GM21723 (cell line): ENCODE results near the gene BAHCC1.

Experiments used
- ATAC-seq: cut with Tn5 transposase; IDR thresholded peaks from one replicate; pipeline ENCODE4 v1.9.1; 2021; ENCODE audit warnings: mild to moderate bottlenecking, moderate library complexity; ENCODE audit not compliant: unreplicated experiment

BAHCC1 gene

DNA sequence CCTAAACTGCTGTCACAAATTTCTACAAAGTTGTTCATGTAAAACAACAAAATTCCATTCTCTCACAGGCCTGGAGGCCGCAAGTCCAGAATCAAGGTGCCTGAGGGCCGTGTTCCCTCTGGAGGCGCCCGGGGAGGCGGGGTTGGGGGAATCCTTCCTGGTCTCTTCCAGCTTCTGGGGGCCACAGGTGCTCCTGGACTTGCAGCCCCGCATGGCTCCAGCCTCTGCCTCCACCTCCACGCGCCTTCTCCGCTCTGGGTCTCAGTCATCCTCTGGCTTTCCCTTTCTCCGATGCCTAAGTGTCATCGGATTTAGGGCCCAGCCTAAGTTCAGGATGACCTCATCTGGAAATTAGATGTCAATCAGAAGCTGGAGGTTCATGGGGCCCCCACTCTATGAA lies 28.6 kb upstream of the BAHCC1 start:
- no peak for ATAC-seq

DNA sequence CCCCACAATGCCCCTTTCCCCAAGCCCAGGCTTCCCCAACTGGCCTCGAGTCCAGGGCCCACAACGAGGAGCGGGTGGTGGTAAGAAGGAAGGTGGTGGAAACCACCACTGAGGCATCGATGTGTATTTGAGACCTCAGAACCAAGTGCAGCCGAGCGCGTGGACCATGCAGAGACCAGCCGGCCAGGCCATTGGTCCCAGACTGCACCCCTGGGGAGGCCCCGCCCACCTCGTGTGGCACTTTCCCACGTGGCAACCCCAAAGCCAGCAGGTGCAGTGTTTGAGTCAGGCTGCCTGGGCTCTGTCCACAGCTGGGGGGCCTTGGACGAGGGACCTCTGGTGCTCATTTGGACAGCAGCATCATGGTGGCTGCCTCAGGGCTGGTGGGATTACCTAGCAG lies 28.1 kb upstream of the BAHCC1 start:
- ATAC-seq = no peak

DNA sequence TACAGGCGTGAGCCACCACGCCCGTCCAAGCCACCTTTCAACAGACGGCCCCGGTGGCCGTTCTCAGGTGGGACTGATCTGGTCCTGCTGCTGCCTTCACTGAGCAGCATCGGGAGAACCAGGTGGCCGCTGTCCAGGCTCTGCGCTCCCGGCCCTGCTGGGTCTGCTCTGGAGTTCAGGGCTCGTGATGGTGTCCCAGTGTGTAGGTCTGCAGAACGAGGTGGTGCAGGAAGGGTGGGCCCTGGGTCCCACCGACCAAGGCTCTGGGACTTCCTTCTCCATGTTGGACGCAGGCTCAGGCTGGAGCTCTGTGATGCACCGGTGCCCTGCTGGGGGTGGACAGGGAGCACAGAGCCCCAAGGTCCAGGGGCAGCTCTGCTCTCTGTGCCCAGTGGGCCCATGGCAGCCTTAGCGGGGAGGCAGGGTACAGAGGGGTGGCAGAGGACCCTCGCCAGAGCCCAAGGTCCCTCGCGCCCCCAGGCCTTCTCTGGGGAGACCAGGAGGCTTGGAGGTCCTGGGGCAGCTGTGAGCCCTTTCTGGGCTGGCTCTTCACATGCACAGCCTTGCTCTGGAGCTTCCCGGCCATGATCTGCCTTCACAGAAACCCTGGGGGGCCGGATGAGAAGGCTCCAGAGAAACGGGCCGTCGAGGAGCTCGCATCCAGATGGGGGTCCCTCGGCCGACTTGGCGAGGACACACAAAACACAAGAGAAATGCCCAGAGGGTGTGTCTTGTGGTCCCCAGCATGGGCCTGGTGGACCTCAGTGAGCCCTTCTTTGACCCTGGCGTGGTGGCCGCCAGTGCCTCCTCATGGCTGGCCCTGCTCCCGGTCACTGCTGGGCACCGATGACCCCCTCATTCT lies 26.9 kb upstream of the BAHCC1 start:
- no peak for ATAC-seq

DNA sequence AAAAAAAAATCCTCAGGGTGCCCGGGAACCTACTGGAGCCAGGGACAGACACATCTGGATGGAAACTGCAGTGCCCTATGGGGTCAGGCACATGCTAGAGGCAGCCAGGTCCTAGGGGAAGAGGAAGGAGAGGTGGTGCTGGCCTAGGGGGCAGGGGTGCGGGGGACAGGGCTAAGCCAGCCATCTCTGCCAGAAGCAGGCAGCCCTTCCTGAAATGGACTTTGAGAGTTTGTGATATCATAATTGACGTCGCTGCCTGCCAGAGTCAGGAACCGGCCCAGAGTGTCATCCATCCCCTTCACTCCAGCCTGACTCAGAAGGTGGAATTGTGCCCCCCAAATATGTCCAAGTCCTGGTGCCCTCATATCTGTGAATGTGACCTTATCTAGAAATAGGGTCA lies 25.0 kb upstream of the BAHCC1 start:
- ATAC-seq = no peak

DNA sequence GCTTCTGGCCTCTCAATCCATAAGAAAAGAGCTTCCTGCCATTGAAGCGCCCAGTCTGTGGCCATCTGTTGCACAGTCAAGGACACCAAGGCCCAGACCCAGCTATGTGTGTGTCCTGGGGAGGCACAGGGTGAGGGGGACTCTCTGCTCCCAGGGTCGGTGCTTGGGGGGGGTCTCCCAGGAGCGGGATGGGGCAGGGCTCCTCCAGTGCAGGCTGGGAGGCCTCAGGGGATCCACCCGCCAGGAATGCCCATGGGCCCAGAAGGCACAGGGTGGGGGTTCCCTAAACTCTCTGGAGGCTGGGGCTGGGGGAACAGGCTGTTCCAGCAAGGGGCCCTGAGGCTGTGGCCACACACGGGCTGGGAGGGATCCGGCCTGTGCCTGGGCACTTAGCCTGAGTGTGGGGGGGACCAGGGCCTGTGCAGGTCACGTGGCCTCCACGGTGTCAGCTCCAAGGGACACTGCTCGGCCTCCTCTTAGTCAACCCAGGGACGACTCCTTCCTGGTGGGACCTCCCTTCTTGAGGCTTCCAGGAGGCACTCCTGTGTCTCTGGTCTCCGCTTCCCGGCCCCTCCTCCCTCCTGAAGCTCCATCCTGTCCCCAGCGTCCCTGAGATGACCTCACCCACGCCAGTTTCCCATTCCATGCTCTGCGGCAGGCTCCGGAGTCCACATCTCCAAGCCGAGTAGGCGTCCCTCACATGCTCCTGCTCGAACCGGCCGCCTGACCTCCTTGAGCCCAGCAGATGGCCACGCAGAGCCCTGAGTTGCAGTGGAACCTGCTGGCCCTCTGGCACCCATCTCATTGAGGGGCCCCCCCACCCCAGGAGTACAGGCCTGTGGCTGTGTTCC lies 23.1 kb upstream of the BAHCC1 start:
- ATAC-seq = no peak

DNA sequence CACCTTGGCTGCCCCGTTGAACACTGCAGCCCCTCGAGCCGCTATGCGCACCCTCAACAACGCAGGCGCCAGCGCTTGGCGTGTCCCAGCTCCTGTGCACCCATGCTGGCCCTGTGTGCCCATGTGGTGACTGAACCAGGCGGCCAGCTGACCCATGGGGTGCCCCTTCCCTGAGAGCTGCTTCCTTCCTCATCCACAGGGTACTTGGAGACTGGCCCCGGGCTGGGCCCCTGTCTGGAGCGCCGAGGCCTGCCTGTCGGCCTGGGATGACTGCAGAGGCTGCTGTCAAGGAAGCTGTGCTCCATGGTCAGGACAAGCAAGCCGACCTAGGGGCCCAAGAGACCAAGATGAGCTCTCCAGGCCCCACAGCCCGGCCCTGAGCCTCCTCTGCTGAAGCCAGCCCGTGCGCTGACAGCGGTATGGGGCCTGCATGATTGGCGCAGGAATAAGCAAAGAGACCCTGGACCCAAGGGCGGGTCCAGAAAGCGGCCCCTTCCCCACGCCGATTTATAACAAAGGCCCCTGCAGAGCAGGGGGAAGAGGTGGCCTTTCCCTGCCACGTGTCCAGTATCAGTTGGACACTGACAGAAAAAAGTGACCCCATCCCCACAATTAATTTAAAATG lies 21.6 kb upstream of the BAHCC1 start:
- ATAC-seq = no peak

DNA sequence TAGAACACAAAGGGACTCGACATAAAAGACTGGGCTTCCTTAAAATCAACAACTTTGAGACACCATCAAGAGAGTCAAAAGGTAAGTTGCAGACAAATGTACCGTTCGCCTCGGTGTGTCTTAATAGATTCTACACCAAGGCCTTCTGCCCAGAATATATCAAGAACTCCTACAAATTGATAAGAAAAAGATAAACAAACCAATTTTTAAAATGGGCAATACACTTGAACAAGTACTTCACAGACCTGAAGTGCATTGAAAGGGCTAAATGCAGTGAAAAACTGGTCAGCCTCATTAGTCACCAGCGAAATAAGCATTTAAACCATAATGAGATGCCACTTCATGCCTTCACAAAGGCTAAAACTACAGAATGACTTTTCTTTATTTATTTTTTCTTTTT lies 20.4 kb upstream of the BAHCC1 start:
- no peak for ATAC-seq

DNA sequence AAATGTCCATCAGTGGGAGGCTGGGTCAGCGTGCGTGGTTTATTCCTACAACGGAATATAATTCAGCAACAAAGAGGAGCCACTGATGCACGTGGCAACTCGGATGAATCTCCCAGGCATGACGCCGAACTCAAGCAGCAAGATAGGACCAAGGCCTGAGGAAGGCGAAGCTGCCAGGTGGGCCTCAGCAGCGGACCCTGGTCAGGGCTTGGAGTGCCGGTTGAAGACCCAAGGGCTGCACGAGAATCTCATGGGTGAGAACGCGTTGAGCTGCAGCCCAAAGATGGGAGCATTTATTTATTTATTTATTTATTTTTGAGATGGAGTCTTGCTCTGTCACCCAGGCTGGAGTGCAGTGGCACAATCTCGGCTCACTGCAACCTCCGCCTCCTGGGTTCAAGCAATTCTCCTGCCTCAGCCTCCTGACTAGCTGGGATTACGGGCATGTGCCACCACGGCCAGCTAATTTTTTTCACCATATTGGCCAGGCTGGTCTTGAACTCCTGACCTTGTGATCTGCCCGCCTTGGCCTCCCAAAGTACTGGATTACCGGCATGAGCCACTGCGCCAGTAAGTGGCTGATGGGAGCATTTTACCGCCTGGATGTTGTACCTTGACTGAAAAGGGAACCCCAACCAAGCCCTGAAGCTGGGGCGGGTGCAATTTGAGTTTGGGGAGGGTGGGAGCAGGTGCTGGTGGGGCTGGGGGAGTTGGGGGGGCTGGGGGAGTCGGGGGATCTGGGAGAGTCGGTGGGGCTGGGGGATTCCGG lies 18.1 kb upstream of the BAHCC1 start:
- no peak for ATAC-seq

DNA sequence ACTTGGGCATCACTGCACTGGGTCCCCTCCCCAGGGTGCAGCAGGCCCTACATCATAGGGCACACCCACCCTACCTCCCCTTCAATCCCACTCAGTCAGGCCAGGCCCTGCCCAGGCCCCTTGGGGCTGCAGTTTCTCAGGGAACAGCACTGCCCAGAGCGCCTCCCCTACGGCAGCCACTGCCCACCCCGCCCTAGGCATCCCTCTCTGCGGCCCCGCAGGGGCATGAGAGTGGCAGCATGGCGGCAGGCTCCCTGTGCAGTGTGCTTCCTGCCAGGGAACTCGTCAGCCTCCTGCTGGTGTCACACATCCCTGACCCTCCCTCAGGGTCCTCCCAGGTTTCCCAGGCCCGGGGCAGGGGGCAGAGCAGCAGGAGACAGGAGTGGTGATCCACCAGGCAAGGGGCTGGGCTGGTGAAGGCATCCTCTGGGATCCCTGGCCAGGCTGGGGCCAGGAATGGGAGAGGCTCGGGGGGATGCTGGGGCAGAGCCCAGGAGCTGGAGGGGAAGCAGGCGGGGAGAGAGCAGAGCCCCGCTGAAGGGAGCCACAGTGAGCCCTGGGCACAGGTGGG lies 16.2 kb upstream of the BAHCC1 start:
- no peak for ATAC-seq

DNA sequence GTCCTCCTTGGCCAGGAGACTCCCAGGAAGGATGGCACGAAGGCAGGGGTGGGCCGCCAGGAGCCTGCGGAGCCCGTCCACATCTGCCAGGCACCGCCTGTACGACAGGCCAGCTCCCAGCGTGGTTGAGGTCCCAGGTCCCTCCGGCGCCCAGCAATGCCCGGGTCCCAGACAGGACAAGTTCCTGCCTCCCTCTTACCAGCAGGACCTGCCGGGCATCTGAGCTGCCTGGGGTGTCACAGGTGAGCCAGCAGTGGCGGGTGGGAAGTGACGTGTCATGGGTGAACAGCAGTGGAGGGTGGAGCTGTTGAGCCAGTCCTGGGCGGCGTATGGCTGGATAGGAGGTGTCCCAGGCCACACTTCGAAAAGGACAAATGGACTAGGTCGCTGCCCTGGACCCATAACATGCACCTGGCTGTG lies 15.7 kb upstream of the BAHCC1 start:
- no peak for ATAC-seq

DNA sequence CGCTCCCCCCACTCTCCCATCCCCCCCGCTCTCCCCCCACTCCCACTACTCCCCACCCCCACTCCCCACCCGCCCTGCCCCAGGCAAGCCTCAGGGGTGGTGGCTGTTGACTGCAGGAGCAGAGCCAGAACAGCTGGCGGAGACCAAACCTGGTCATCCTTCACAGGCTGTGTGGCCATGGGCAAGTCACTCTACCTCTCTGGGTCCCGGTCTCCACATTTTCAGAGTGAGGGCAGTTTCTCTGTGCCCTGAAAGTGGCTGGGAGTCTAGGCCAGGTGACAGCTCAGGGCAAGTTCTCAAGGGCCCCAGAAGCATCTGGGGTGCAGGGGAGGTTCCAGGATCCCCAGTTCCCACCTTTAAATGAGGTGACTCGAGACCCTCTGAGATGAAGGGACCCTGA lies 15.1 kb upstream of the BAHCC1 start:
- ATAC-seq = no peak

DNA sequence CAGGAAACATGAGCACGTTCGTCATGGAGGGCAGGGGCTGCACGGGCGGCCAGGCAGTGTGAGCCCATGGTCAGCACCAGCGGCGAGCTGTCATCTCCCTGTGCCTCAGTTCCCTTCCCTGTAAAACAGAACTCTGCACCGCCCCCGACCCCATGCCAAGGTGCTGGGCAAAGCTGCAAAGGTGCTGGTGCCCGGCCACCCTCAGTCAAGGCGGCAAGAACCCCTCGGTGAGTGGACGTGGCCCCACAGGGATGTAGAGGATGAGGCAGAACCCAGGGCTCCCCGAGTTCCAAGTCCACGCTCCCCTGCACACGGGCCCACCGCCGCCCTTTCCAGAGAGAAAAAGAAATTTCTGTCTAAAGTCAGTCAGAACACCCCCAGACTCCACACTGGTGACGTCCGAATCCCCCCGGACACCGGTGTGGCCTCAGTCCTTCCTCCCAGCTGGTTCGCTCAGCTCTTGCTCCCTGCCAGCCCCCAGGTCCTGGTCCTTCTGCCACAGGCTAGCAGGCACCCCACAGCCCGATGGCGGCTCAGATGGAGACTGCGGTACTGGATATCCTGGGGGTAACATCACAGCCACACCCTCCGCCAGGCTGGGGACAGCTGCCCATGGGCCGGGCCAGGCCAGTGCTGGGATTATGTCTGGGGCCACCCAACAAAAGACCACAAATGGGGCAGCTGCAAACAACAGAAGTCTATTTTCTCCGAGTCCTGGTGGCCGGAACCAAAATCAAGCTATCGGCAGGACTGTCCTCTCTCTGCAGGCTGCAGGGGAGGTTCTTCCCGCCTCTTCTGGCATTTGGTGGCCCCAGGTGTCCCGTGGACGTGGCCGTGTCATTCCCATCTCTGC lies 14.4 kb upstream of the BAHCC1 start:
- ATAC-seq = no peak

DNA sequence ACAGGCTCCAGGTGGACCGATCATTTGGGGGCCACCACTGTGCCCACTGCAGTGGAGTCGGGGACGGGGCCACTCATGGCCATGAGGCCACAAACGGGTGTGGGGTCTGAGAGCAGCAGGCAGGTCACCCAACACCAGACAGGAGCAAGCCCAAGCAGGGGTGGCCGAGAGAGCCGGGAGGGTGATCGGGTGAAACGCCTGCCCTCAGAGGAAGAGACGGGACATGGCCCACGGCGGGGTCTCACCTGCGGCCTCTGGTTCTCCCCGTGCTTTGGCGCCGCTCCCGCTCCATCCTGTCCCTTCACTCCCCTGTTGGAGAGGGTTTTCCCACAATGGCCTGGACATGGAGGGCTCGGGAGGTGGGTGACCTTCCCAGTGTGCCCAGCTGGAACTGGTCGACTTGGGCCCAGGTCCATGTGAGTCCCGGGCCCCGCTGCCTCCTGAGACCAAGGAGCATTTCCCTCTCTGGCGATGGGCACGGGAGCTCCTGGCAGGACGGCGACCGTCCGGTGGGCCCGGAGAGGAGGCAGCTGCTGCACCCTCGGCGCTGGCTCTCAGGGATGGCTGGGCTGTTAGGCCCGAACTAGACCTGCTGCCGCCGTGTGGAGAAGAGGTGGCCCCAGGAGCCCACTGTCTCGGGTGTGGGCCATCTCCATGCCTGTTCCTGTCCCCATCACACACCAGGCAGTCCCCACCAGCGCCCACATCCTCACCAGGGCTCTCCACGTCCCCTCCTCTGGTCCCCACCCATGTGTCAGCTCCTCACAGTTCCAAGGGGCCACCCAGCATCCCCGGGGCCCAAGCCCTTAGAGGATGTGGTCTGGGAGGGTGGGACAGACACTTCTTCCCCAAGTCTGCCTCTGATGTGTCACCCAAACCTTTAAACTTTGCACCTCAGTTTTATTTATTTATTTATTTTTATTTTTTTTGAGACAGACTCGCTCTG lies 13.4 kb upstream of the BAHCC1 start:
- no peak for ATAC-seq

DNA sequence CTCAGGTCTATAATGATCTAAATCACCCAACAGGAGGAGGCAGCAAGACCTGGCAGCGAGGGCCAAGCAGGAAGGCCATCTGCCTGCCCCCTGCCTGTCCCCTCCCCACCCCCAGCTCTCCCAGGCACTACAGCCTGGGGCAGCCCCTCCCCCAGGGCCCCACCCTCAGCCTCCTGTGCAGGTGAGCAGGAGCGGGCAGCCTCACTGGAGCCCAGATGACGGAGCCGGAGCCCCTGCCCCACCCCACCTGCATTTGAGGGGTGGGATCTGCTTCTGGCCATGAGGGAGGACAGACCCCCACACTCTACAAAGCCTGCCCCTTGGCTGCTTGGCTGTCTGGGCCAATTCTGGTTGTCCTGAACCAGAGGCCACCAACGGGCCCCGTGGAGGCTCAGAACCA lies 12.4 kb upstream of the BAHCC1 start:
- ATAC-seq = no peak

DNA sequence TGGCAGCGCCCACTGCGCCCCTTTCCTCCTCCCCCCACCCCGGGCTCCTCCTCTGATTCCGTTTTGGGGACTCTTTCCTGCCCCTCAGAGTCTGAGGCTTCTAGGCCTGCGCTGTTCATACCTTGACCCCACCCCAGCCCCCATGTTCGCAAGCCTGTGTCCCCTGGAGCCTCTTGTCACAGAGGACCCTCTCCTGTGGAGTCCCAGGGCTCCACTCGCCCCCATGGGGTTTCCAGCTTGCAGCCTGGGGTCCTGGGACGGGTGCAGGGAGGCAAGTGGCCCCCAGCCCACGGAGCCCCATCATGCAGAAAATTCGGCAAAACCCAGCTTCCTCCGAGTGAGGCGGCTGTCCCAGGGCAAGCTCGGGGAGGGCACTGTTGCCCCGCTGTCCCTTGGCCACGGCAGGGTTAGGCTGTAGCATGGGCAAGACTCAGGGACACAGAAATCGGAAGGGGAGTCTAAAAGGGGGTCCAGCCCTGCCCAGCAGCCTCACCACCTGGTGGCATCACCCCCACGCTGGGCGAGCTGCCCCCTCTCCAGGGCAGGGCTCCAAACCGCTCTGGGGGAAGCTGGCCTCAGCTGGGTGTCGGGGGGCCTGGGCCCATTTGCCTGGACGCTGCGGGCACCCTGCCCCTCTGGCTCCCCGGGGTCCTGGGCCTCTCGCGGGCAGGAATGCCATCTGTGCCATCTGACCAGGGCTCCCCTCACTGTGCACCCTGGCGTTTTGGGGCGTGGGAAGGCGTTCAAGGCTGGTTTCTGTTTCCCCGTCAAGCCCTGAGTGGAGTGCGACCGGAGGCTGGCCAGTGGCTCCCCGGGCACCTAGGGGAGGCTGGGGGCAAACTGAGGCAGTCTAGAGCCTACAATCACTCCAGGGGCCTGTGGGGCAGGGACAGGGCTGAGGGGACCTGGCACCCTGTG lies 11.5 kb upstream of the BAHCC1 start:
- no peak for ATAC-seq

DNA sequence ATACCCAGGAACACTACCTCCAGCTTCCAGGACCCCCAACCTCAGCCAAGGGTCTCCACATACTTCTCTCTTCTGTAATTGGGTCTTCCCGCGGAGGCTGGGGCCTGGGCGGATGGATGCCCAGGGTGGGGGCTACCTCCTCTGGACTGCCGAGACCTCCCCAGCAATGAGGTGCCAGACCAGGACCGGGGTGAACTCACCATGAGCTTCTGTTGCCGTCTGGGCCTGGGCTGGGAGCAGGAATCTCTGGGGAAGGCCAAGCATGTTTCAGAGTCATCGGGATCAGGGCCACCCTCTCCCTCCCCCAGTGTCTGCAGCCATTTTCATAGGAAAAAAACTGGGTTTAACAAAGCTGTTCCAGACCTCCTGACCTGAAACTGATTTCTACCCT lies 10.3 kb upstream of the BAHCC1 start:
- no peak for ATAC-seq

DNA sequence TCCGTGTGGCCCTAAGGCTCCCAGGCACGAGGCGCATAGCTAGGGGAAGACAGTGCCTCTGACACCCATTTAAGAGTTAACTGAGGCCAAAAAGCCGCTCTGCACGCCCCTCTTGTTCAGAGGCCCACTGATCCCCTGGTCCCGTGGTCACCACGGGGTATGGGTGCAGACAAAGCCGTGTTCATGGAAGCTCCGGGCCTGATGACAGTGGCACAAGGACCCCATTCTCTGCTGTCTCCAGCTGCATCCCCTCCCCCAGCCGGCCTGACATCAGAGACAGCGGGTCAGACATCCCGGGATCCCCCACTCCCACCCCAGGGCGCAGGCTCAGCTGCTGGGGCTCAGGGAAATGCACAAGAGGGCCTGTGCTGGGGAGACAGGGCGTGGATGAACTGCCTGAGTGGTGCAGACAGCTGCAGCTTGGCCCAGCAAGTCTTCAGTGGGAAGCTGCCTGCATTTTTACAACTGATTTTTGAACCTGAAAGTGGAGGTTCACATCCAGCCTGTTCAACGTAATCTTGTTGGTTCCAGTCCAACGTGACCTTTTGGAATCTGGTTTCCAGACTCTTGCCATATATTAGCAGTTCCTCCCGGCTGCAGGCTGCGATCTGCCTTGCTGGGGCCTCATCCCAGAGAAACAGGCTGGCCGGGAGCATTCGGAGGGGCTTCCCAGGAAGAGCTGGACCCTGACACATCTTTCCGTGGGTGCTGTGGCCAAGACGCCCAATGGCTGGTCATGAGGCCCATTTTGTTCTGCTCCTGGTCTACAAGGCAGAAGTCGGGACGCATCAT lies 9.7 kb upstream of the BAHCC1 start:
- no peak for ATAC-seq
